GM18519 (cell line): ENCODE results near the gene GNB2.
A peak's percentile ranks its signal among the peaks of the same experiment; 100 is the strongest.
"Not testable (repeated sequence)": the region's sequence is repeated elsewhere in the genome, so short reads cannot be mapped to it uniquely, and the experiment has no call there.

ENCODE experiments used
- ATAC-seq: cut with Tn5 transposase; IDR thresholded peaks from one replicate; pipeline ENCODE4 v1.9.1; 2021; ENCODE audit warnings: mild to moderate bottlenecking, moderate library complexity; ENCODE audit not compliant: unreplicated experiment, low FRiP score

The GNB2 gene

GRCh38 chr7:100693312-100694097 is 20.0 kb downstream of the GNB2 start:
- ATAC-seq = no peak

- no peak for ATAC-seq
These were observed 20.7 kb downstream of the GNB2 start, which contains the start of gene GIGYF1 for GRCh38 chr7:100694098-100694745. Gene GIGYF1 (minus strand): TSS chr7:100694250. CDS start chr7:100688238, 6,012 bp downstream.

GRCh38 chr7:100696123-100696521 is 22.6 kb downstream of the GNB2 start:
- ATAC-seq = no peak

- ATAC-seq = no peak
These were observed 25.5 kb downstream of the GNB2 start for GRCh38 chr7:100699018-100699417.

GRCh38 chr7:100701089-100701488 is 27.5 kb downstream of the GNB2 start:
- ATAC-seq = not testable (repeated sequence)

- ATAC-seq = peak; percentile 51
These were observed 31.8 kb downstream of the GNB2 start for GRCh38 chr7:100705320-100705752.

- peak; percentile 67 for ATAC-seq
These were observed 32.5 kb downstream of the GNB2 start, which contains the start of gene POP7 for GRCh38 chr7:100705753-100706671. Gene POP7 (plus strand): TSS chr7:100706121. CDS start chr7:100706831, 710 bp downstream.

GRCh38 chr7:100706672-100707311 is 33.3 kb downstream of the GNB2 start:
- no peak for ATAC-seq

- ATAC-seq = no peak
These were observed 34.9 kb downstream of the GNB2 start for GRCh38 chr7:100708395-100708794.

GRCh38 chr7:100710452-100710851 is 36.9 kb downstream of the GNB2 start:
- no peak for ATAC-seq

- no peak for ATAC-seq
These were observed 37.8 kb downstream of the GNB2 start for GRCh38 chr7:100711369-100711768.

- ATAC-seq = no peak
These were observed 41.2 kb downstream of the GNB2 start for GRCh38 chr7:100714725-100715124.

GRCh38 chr7:100717073-100717472 is 43.5 kb downstream of the GNB2 start:
- ATAC-seq = not testable (repeated sequence)

GRCh38 chr7:100719523-100720278 is 46.2 kb downstream of the GNB2 start:
- ATAC-seq = no peak

GRCh38 chr7:100720279-100720670 is 46.7 kb downstream of the GNB2 start, which contains the start of gene EPO:
Gene EPO (plus strand): TSS chr7:100720468. CDS start chr7:100720981, 513 bp downstream.
- no peak for ATAC-seq

GRCh38 chr7:100720671-100721504 is 47.3 kb downstream of the GNB2 start:
- no peak for ATAC-seq

- no peak for ATAC-seq
These were observed 47.9 kb downstream of the GNB2 start for GRCh38 chr7:100721505-100721812.

- no peak for ATAC-seq
These were observed 49.1 kb downstream of the GNB2 start for GRCh38 chr7:100722480-100723212.
